GM18873 (cell line): ENCODE data around the gene FZD10.

Experiments used
- ATAC-seq: cut with Tn5 transposase; IDR thresholded peaks from one replicate; pipeline ENCODE4 v1.9.1; 2021; ENCODE audit warnings: mild to moderate bottlenecking, moderate library complexity, moderate number of reproducible peaks; ENCODE audit not compliant: unreplicated experiment, low FRiP score

The FZD10 gene

DNA sequence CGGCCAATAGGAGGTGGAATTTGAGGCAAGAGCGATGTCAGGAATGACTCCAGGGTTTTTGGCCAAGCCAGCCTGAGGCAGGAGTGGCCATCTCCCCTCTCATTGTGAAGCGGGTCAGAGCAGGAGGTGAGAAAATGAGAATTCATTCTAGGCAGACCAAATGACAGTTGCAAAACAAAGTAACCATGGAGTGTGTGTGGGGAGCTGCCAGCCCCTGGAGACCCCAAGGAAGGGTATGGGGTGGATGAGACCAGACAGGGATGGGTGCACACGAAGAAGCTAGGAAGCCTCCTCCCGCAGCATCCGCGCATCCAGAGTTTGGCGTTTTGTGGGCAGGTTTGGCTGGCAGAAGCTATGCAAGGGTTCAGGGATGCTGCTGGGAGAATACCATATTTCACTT, 38.8 kb downstream of the FZD10 start:
- no peak for ATAC-seq

DNA sequence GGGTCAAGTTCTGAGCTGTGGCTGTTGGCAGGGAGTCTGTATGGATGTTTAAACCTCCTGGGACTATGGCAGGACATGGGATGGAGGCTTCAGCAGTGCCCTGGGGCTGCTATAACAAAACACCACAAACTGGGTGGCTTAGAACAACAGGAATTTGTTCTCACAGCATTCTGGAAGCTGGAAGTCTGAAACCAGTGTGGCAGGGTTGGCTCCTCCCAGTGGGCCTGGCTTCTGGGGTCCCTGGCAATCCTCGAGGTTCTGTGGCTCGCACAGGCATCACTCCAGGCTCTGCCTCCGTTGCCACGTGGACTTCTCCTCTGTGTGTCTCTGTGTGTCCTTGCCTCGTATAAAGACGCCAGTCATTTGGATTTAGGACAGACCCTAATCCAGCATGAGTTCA, 39.9 kb downstream of the FZD10 start:
- no peak for ATAC-seq

DNA sequence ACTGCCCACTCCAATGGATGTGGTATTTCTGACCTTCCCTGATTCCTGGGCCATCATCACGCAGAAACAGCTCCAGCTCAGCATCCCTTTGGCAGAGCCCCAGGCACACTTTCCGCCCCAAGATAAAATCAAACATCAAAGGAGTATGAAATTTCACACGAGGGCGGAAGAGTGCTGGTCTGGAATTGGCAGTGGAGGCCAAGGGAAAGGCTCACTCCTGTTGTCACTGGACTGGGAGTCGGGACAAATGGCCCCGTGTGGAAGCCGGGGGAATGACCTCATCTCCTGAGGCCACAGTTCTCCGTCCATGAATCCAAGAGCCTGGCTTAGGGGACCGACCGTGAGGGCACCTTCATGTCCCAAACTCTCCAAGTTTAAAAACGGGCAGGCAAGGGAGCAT, 40.9 kb downstream of the FZD10 start:
- no peak for ATAC-seq

DNA sequence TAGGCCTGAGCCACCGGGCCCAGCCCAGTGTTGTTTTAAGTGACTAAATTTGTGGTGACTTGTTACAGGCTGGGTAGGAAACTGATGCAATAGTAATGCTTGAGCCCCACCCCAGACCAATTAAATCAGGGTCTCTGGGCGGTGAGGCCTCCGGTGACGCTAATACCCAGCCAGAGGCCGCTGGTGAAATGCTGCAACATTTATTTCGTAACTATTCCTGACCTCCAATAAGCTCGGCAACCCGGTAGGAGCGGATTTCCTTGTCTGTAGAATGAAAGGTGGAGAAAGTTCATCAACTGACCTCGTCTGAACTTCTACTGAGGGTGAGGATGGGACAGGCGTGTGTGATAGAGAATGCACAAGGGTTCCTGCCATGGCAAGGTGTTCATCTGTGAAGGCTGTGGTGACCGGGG, 42.3 kb downstream of the FZD10 start:
- no peak for ATAC-seq

DNA sequence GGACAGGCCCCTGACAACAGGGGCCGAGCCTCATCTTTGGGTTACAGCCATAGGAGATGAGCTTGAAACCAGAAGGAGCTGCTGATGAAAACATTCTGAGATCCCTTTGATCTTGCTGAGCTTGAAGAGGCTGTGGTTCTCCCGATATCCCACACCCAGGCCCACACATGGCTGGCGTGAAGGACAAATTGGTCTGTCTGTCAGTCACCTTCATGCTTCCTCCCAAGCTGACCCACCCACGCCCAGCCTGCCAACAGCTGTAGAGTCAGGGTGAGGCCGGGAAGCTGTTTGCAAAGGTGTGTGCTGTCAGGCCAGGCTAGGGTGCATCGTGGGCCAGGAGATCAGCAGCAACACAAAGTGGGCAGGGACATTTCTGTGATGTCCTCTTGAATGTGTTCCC, 43.2 kb downstream of the FZD10 start:
- ATAC-seq: no peak

DNA sequence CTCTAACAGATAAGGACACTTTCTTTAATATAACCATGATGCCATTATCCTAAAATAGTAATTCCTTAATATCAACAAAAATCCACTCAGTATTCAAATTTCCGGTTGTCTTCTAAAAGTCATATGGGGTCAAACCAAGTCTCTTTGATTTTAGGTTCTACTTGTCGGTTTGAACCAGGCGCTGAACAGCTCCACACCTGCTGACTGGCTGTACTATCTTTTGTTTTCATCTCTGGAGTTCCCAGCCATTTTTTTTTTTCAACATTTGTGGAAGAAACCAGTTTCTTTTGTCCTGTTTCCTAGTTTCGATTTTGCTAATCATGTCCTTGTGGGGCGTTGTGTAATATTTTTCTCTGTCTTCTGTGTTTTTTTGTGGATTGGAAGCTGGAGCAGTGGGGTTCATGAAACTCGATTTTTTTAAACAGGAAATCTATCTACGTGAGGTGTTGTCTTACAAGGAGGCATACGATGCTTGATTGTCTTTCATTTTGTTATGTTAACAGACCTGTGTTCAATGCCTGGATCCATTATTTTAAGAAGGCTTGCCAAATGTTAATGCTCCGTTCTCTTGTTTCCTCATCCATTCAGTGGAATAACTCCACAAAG, 50.2 kb downstream of the FZD10 start:
- no peak for ATAC-seq

DNA sequence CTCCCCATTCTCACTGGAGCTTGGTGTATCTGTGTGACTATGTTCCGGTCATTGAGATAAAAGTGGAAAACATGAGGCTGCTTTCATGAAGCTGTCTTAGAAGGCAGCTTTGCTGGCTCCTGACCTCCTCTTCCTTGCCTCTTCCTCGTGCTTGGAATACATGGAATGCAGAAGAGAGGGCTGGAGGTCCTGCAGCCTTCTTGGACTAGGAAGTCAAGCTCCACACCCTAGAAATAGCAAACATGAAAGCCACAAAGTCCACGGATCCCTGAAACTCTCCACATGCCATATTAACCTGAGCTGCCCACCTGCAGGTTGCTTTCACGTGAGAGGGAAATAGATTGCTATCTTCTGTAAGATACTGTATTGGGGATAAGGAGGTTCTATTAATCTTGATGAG, 51.0 kb downstream of the FZD10 start:
- ATAC-seq: no peak

DNA sequence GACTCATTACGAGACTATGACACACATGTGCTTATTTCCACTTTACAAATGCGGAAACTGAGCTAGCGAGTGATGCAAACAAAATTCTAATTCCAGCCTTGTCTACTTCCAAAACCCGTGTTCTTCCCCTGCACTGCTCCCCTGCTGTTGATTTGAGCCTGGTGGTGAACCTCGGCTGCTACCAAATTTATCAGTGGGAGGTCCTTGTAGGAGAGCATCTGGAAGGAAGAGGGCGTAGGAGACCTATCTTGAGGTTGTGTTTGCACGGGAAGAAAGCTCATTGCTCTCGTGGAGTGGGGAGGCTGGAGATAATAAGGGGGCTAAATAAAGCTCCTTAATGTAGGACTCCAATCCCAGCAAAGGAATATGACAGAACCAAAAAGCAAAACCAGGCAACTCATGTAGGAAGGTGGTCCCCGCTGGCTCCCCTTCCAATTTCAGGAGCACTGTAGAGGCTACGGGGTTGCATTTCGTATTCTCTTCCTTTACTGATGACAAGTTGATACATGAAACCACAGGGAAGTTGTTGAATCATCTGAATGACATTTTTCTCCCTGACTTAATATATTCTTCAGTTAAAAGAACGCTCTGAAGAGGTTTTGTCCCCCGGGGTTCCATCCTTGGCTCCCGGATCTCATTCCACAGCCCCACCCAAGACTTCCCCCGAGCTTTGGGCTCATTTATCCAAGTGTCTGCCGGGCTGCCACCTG, 52.6 kb downstream of the FZD10 start:
- no peak for ATAC-seq
